Right lobe of liver (tissue), 4 donors: ENCODE data around the gene P3H2.

ENCODE experiments used
- POLR2A ChIP-seq: fragments of 450-650 bp; IDR thresholded peaks from one replicate; pipeline ENCODE4 v1.6.1; 2017; ENCODE audit warnings: antibody characterized with exemption, mild to moderate bottlenecking
- TF ChIP-seq, protein P1 (sequence below), 4 donors: fragments of 200-600 bp in 3 of 4; fragments of 450-650 bp in 1 of 4; IDR thresholded peaks; one replicate each; pipeline versions ENCODE4 v1.5.1 to v1.8.0; 2016 to 2022; ENCODE audit warnings: antibody characterized with exemption in 4 of 4, mild to moderate bottlenecking in 2 of 4
- donor health status: DM: no; HTN: no; CAD: no.
- donor health status: DM: no; HTN: no; CAD: no.
- donor health status: DM: no; HTN: yes; CAD: no.

DNA sequence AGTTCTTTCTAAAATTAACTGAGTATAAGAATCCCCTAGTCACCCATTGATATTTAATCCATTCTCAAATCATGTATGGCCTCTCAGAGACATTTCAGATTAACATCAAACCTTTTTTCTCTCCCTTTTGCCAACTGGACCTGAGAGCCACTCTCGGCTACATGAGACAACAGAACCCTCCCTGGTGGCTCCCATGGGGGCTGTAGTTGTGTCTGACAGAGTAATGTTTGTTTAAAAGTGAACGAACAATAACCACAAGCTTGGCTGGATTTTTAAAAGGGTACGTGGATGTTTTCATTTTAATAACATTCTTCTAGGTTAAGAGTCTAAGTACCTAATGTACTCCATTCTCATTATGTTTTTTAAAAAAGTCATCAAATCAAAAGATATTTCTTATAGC is 37.1 kb downstream of the P3H2 start:
- TF ChIP-seq, protein P1, sequence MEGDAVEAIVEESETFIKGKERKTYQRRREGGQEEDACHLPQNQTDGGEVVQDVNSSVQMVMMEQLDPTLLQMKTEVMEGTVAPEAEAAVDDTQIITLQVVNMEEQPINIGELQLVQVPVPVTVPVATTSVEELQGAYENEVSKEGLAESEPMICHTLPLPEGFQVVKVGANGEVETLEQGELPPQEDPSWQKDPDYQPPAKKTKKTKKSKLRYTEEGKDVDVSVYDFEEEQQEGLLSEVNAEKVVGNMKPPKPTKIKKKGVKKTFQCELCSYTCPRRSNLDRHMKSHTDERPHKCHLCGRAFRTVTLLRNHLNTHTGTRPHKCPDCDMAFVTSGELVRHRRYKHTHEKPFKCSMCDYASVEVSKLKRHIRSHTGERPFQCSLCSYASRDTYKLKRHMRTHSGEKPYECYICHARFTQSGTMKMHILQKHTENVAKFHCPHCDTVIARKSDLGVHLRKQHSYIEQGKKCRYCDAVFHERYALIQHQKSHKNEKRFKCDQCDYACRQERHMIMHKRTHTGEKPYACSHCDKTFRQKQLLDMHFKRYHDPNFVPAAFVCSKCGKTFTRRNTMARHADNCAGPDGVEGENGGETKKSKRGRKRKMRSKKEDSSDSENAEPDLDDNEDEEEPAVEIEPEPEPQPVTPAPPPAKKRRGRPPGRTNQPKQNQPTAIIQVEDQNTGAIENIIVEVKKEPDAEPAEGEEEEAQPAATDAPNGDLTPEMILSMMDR (IDR thresholded peaks at IDR 0.05): no peak
- no peak for TF ChIP-seq POLR2A
